HG03565 (cell line): ENCODE data around the gene SLC5A1.

ENCODE experiments used
- ATAC-seq: cut with Tn5 transposase; IDR thresholded peaks from one replicate; pipeline ENCODE4 v1.9.1; 2021; ENCODE audit warnings: mild to moderate bottlenecking, moderate library complexity; ENCODE audit not compliant: unreplicated experiment

Gene SLC5A1

GRCh38 chr22:32042924-32043323 lies at the start of gene SLC5A1:
Gene SLC5A1 (plus strand): TSS chr22:32043261. CDS start chr22:32043282, 21 bp downstream.
- no peak for ATAC-seq

GRCh38 chr22:31995046-31995445 lies 48.0 kb upstream of the SLC5A1 start:
- ATAC-seq = no peak

- no peak for ATAC-seq
Measured at GRCh38 chr22:31995807-31996206, 47.3 kb upstream of the SLC5A1 start.

GRCh38 chr22:31998784-31999385 lies 44.2 kb upstream of the SLC5A1 start:
- no peak for ATAC-seq

- no peak for ATAC-seq
Measured at GRCh38 chr22:32000181-32000580, 42.9 kb upstream of the SLC5A1 start.

DNA sequence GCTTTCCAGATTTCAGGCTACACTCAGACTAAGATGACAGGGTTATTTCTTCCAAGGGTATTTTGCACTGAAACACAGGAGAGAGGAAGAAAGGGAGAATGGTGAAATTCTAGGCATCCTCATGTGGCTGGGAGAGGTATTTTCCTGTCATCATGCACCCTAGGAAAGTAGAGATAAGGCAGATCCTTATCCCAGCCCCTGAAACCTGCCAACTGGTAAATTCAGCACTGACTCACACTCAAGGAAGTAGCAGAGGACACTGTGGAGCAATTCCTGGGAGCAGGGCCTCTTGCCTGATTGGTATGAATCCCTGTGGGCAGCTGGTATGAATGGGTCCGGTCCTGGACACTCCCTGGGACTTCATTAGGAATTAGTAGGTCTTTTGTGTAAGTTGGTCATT lies 37.6 kb upstream of the SLC5A1 start:
- ATAC-seq = no peak

- ATAC-seq = no peak
Measured at GRCh38 chr22:32013200-32013599, 29.9 kb upstream of the SLC5A1 start.

GRCh38 chr22:32016081-32016480 lies 27.0 kb upstream of the SLC5A1 start:
- ATAC-seq = no peak

DNA sequence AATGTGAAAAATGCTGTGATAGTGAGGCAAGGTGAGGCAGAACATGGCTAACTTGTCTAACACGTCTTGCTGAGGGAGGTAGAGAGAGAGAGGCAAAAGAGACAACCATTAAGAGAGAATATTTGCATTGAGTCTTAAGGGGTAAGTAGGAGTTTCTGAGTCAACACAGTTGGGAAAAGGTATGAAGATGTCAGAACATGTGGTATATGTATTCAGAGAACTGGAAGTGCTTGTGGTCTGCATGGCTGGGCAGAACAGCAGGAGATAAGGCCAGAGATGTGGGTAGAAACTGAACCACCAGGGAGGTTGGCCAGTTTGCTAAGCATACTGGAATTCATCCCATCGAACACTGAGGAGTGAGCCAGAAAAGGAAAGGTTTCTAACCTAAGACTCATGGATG lies 25.0 kb upstream of the SLC5A1 start:
- no peak for ATAC-seq

- ATAC-seq = no peak
Measured at GRCh38 chr22:32020117-32020516, 22.9 kb upstream of the SLC5A1 start.

- ATAC-seq = no peak
Measured at GRCh38 chr22:32021716-32022115, 21.3 kb upstream of the SLC5A1 start.

GRCh38 chr22:32023251-32023827 lies 19.7 kb upstream of the SLC5A1 start:
- no peak for ATAC-seq

GRCh38 chr22:32024796-32025195 lies 18.3 kb upstream of the SLC5A1 start:
- ATAC-seq = no peak

GRCh38 chr22:32030518-32031247 lies 12.4 kb upstream of the SLC5A1 start:
- ATAC-seq = no peak

GRCh38 chr22:32031466-32031865 lies 11.6 kb upstream of the SLC5A1 start:
- ATAC-seq = no peak

- ATAC-seq = no peak
Measured at GRCh38 chr22:32034275-32034674, 8.8 kb upstream of the SLC5A1 start.

DNA sequence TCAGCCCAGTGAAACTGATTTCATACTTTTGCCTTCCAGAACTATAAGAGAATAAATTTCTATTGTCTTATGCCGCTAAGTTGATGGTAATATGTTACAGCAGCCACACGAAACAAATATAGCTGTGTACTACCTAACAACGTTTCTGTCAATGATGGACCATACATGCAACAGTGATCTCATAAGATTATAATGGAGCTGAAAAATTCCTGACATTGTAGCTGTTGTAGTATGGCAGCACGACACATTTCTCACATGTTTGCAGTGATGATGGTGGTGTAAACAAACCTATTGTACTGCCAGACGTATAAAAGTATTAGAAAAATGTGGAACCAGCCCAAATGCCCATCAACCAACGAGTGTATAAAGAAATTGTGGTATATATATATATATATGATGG lies 5.8 kb upstream of the SLC5A1 start:
- ATAC-seq = no peak

GRCh38 chr22:32040324-32040904 lies 2.6 kb upstream of the SLC5A1 start:
- ATAC-seq = no peak

DNA sequence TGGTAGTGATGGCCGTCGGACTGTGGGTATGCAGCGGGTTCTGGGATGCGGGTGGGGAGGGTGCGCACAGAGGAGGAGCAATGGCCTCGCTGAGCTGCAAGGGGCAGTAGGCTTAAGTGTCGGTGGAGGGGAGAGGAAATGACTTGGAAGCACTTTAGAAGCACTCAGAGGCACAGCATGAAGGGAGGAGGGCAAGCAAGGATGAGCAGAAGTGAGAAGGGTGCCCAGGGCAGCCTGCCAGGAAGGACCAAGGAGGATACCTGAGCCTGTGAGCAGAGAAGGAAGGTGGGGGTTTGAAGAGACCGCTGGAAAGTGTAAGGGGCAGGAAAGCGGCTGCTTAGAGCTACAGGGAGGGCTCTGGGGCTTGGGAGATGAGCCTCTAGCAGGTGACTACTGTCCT lies 330 bp downstream of the SLC5A1 start:
- no peak for ATAC-seq

- ATAC-seq = no peak
Measured at GRCh38 chr22:32044477-32044876, 1.4 kb downstream of the SLC5A1 start.

GRCh38 chr22:32044913-32045312 lies 1.9 kb downstream of the SLC5A1 start:
- ATAC-seq = no peak

GRCh38 chr22:32048069-32048468 lies 5.0 kb downstream of the SLC5A1 start:
- ATAC-seq = no peak
